GM12892 (cell line): ENCODE data around the gene PPIG.
"Not testable (repeated sequence)": the region's sequence is repeated elsewhere in the genome, so short reads cannot be mapped to it uniquely, and the experiment has no call there.

Experiments used
- DNase-seq: peaks from one replicate; pipeline ENCODE4 v3.0.0; 2011; ENCODE audit not compliant: insufficient read length
- FAIRE-seq: peaks from 2 replicates; lab custom pipeline; 2011; peaks lifted over from hg19 to GRCh38; lab: Jason Lieb, UNC
- POLR2A ChIP-seq: IDR thresholded peaks from 2 replicates; pipeline ENCODE4 v1.6.1; 2011; ENCODE audit warnings: low read depth, low read length, control low read depth
- POLR2AphosphoS5 ChIP-seq: IDR thresholded peaks from 2 replicates; pipeline ENCODE4 v1.6.1; 2011; ENCODE audit warnings: low read depth, low read length, control low read depth
- TAF1 ChIP-seq: IDR thresholded peaks from 2 replicates; pipeline ENCODE4 v1.6.1; 2011; ENCODE audit warnings: low read depth, mild to moderate bottlenecking, control low read depth, low read length, borderline replicate concordance

The PPIG gene

GRCh38 chr2:169673106-169673505, 89.0 kb downstream of the PPIG start:
- no peak for FAIRE-seq
- TF ChIP-seq TAF1 (no peak), POLR2AphosphoS5 (no peak), POLR2A (no peak)

GRCh38 chr2:169673921-169674320, 89.8 kb downstream of the PPIG start:
- TF ChIP-seq TAF1: no peak
- TF ChIP-seq POLR2A: no peak
- no peak for TF ChIP-seq POLR2AphosphoS5
- no peak for FAIRE-seq
- no peak for DNase-seq

More at GRCh38 chr2:169673106-169673505, 89.0 kb downstream of the PPIG start:
- DNase-seq: no peak

GRCh38 chr2:169676357-169676756, 92.2 kb downstream of the PPIG start:
- TF ChIP-seq POLR2A (no peak), POLR2AphosphoS5 (no peak), TAF1 (no peak)
- FAIRE-seq (no peak), DNase-seq (no peak)

- TF ChIP-seq TAF1 (no peak), POLR2A (no peak), POLR2AphosphoS5 (no peak)
- no peak for FAIRE-seq
- DNase-seq: no peak
These were observed 92.7 kb downstream of the PPIG start for GRCh38 chr2:169676850-169677249.

- no peak for FAIRE-seq
- TF ChIP-seq POLR2AphosphoS5 (no peak), TAF1 (no peak), POLR2A (no peak)
These were observed 98.9 kb downstream of the PPIG start for GRCh38 chr2:169683054-169683424.

GRCh38 chr2:169683425-169684134, 99.4 kb downstream of the PPIG start:
- TF ChIP-seq TAF1: no peak
- TF ChIP-seq POLR2A: no peak
- TF ChIP-seq POLR2AphosphoS5: no peak
- DNase-seq (no peak), FAIRE-seq (no peak)

More at GRCh38 chr2:169683054-169683424, 98.9 kb downstream of the PPIG start:
- DNase-seq: no peak

GRCh38 chr2:169684135-169684565, 100.0 kb downstream of the PPIG start:
- TF ChIP-seq POLR2A (no peak), TAF1 (no peak), POLR2AphosphoS5 (no peak)
- DNase-seq (no peak), FAIRE-seq (no peak)

- DNase-seq, FAIRE-seq: not testable (repeated sequence)
These were observed 100.6 kb downstream of the PPIG start for GRCh38 chr2:169684712-169685111.

GRCh38 chr2:169686825-169687224, 102.7 kb downstream of the PPIG start:
- not testable (repeated sequence) for FAIRE-seq, DNase-seq

GRCh38 chr2:169687943-169688342, 103.8 kb downstream of the PPIG start:
- not testable (repeated sequence) for FAIRE-seq, DNase-seq

GRCh38 chr2:169690958-169691357, 106.8 kb downstream of the PPIG start:
- FAIRE-seq (no peak), DNase-seq (no peak)
- no peak for TF ChIP-seq POLR2A
